Central memory CD8-positive, alpha-beta T cell (primary cell): Measurements from ENCODE around the gene FAM20A.
"Not testable (repeated sequence)": the region's sequence is repeated elsewhere in the genome, so short reads cannot be mapped to it uniquely, and the experiment has no call there.

Source experiments
- ATAC-seq: fragments of 150-1000 bp; cut with Tn5 transposase; replicated peaks from 2 replicates; pipeline ENCODE4 v1.10.0; 2022; ENCODE audit warnings: mild to moderate bottlenecking, moderate FRiP score, moderate number of reproducible peaks; ENCODE audit not compliant: poor library complexity, severe bottlenecking; ENCODE audit errors: extremely low read depth
- DNase-seq, 2 donors: peaks; one replicate each; pipeline ENCODE4 v3.0.0; 2021; ENCODE audit warnings: low spot score in 2 of 2
- H3K27ac Mint-ChIP-seq: one replicate; pipeline ENCODE4 v1.8.0; 2022; ENCODE audit warnings: low read depth, mild to moderate bottlenecking, moderate library complexity, mixed read lengths
- H3K27me3 Mint-ChIP-seq: one replicate; pipeline ENCODE4 v1.8.0; 2022; ENCODE audit warnings: mixed read lengths
- H3K36me3 Mint-ChIP-seq: one replicate; pipeline ENCODE4 v1.8.0; 2022; ENCODE audit warnings: mild to moderate bottlenecking, moderate library complexity, mixed read lengths; ENCODE audit not compliant: insufficient read depth
- H3K4me1 Mint-ChIP-seq: one replicate; pipeline ENCODE4 v1.8.0; 2022; ENCODE audit warnings: mixed read lengths
- H3K4me3 Mint-ChIP-seq: one replicate; pipeline ENCODE4 v1.8.0; 2022; ENCODE audit warnings: mild to moderate bottlenecking, moderate library complexity, mixed read lengths
- H3K9me3 Mint-ChIP-seq: one replicate; pipeline ENCODE4 v1.8.0; 2022; ENCODE audit warnings: mixed read lengths

The FAM20A gene

GRCh38 chr17:68517605-68518004, 83.6 kb downstream of the FAM20A start:
- H3K4me3 Mint-ChIP-seq = not testable (repeated sequence)

GRCh38 chr17:68516732-68517131, 84.4 kb downstream of the FAM20A start:
- H3K36me3 Mint-ChIP-seq = peaks cover 62% of the 10 kb centered on the region
- peaks cover 76% of the 10 kb centered on the region for H3K4me1 Mint-ChIP-seq
- no peak overlapping the region for H3K27ac Mint-ChIP-seq

More at GRCh38 chr17:68517605-68518004, 83.6 kb downstream of the FAM20A start:
- not testable (repeated sequence) for H3K27ac Mint-ChIP-seq, DNase-seq, H3K27me3 Mint-ChIP-seq, H3K9me3 Mint-ChIP-seq, ATAC-seq
- H3K36me3 Mint-ChIP-seq = peaks cover 60% of the 10 kb centered on the region
- H3K4me1 Mint-ChIP-seq = peaks cover 78% of the 10 kb centered on the region

GRCh38 chr17:68514831-68515635, 86.1 kb downstream of the FAM20A start:
- H3K27ac Mint-ChIP-seq = no peak overlapping the region
- peak overlapping the region; percentile 94 for H3K4me3 Mint-ChIP-seq
- ATAC-seq (no peak), DNase-seq (no peak)
- peaks cover 68% of the 10 kb centered on the region for H3K36me3 Mint-ChIP-seq
- H3K27me3 Mint-ChIP-seq = no peaks in the 10 kb centered on the region
- peaks cover 75% of the 10 kb centered on the region for H3K4me1 Mint-ChIP-seq
- H3K9me3 Mint-ChIP-seq = no peaks in the 10 kb centered on the region

More at GRCh38 chr17:68516732-68517131, 84.4 kb downstream of the FAM20A start:
- Mint-ChIP-seq H3K9me3 (no peaks in the 10 kb centered on the region), H3K4me3 (no peak overlapping the region), H3K27me3 (no peaks in the 10 kb centered on the region)
- no peak for ATAC-seq
- DNase-seq = no peak

- H3K9me3 Mint-ChIP-seq = no peaks in the 10 kb centered on the region
- no peak for ATAC-seq
- peak overlapping the region; percentile 94 for H3K4me3 Mint-ChIP-seq
- H3K27ac Mint-ChIP-seq = peak overlapping the region; percentile 100
- DNase-seq = no peak
- no peaks in the 10 kb centered on the region for H3K27me3 Mint-ChIP-seq
- H3K4me1 Mint-ChIP-seq = peaks cover 68% of the 10 kb centered on the region
- peaks cover 65% of the 10 kb centered on the region for H3K36me3 Mint-ChIP-seq
Measured at GRCh38 chr17:68513932-68514331, 87.2 kb downstream of the FAM20A start.

GRCh38 chr17:68512960-68513474, 88.2 kb downstream of the FAM20A start:
- Mint-ChIP-seq H3K4me1 (peaks cover 63% of the 10 kb centered on the region), H3K36me3 (peaks cover 57% of the 10 kb centered on the region), H3K27ac (peak overlapping the region; percentile 100), H3K4me3 (peak overlapping the region; percentile 94), H3K9me3 (no peaks in the 10 kb centered on the region), H3K27me3 (no peaks in the 10 kb centered on the region)
- peak in 1 of 2 donors; percentile 23 for DNase-seq
- ATAC-seq = no peak

GRCh38 chr17:68512247-68512959, 88.8 kb downstream of the FAM20A start, which contains the start of gene PRKAR1A:
TSS of gene PRKAR1A (plus strand) at chr17:68512430. CDS start at chr17:68515400, 2,970 bp downstream.
- H3K4me1 Mint-ChIP-seq = peaks cover 58% of the 10 kb centered on the region
- peaks cover 52% of the 10 kb centered on the region for H3K36me3 Mint-ChIP-seq
- DNase-seq (peak; percentile 92 to 96), ATAC-seq (peak; percentile 92)
- H3K9me3 Mint-ChIP-seq = no peaks in the 10 kb centered on the region
- no peaks in the 10 kb centered on the region for H3K27me3 Mint-ChIP-seq
- H3K27ac Mint-ChIP-seq = peak within 1 kb of the TSS; percentile 100
- peak within 1 kb of the TSS; percentile 94 for H3K4me3 Mint-ChIP-seq

GRCh38 chr17:68511671-68512246, 89.4 kb downstream of the FAM20A start:
- ATAC-seq = peak; percentile 49
- Mint-ChIP-seq H3K4me3 (peak overlapping the region; percentile 94), H3K9me3 (no peaks in the 10 kb centered on the region), H3K36me3 (peaks cover 47% of the 10 kb centered on the region), H3K4me1 (peaks cover 58% of the 10 kb centered on the region), H3K27ac (peak overlapping the region; percentile 100), H3K27me3 (no peaks in the 10 kb centered on the region)
- DNase-seq = peak; percentile 57 to 68

GRCh38 chr17:68511254-68511670, 89.9 kb downstream of the FAM20A start:
- no peaks in the 10 kb centered on the region for H3K27me3 Mint-ChIP-seq
- H3K9me3 Mint-ChIP-seq = no peaks in the 10 kb centered on the region
- DNase-seq = no peak
- peak overlapping the region; percentile 100 for H3K27ac Mint-ChIP-seq
- no peak for ATAC-seq
- peaks cover 45% of the 10 kb centered on the region for H3K36me3 Mint-ChIP-seq
- peaks cover 54% of the 10 kb centered on the region for H3K4me1 Mint-ChIP-seq
- H3K4me3 Mint-ChIP-seq = peak overlapping the region; percentile 94

- no peaks in the 10 kb centered on the region for H3K9me3 Mint-ChIP-seq
- no peak for ATAC-seq
- peaks cover 29% of the 10 kb centered on the region for H3K36me3 Mint-ChIP-seq
- H3K27me3 Mint-ChIP-seq = no peaks in the 10 kb centered on the region
- H3K4me1 Mint-ChIP-seq = peaks cover 39% of the 10 kb centered on the region
- peak overlapping the region; percentile 91 for H3K27ac Mint-ChIP-seq
- peak overlapping the region; percentile 94 for H3K4me3 Mint-ChIP-seq
- no peak for DNase-seq
Measured at GRCh38 chr17:68509141-68510057, 91.8 kb downstream of the FAM20A start.

GRCh38 chr17:68507576-68507975, 93.6 kb downstream of the FAM20A start:
- Mint-ChIP-seq H3K27me3 (no peaks in the 10 kb centered on the region), H3K4me1 (peaks cover 22% of the 10 kb centered on the region), H3K36me3 (peaks cover 14% of the 10 kb centered on the region), H3K4me3 (no peak overlapping the region), H3K27ac (no peak overlapping the region), H3K9me3 (no peaks in the 10 kb centered on the region)
- DNase-seq (no peak), ATAC-seq (no peak)

GRCh38 chr17:68505951-68506350, 95.2 kb downstream of the FAM20A start:
- peaks cover 21% of the 10 kb centered on the region for H3K4me1 Mint-ChIP-seq
- ATAC-seq (no peak), DNase-seq (no peak)
- H3K4me3 Mint-ChIP-seq = no peak overlapping the region
- H3K27me3 Mint-ChIP-seq = peaks cover 14% of the 10 kb centered on the region
- H3K9me3 Mint-ChIP-seq = no peaks in the 10 kb centered on the region
- peaks cover 4% of the 10 kb centered on the region for H3K36me3 Mint-ChIP-seq
- H3K27ac Mint-ChIP-seq = no peak overlapping the region
